Pulmonary artery endothelial cell (primary cell): ENCODE results near the gene ZSCAN10. TPM values are rescaled to one million over a fixed set of nuclear protein-coding genes. Genes with fewer than 3 reads are reported as not detected.
"Not testable (repeated sequence)": the region's sequence is repeated elsewhere in the genome, so short reads cannot be mapped to it uniquely, and the experiment has no call there.

Experiments used
- DNase-seq: peaks from one replicate; pipeline ENCODE4 v3.0.0-alpha.2; 2011; ENCODE audit warnings: low read depth, low spot score
- total RNA-seq: library from RNA; depleted of rRNA; stranded (reverse); fragments of >200 nt; gene quantifications from 2 replicates; pipeline ENCODE4 v1.2.3, GENCODE V29; 2014

ZSCAN10 gene
- total RNA-seq, 1 donor from 2014 or later = not detected

GRCh38 chr16:3065069-3065741 lies 33.9 kb downstream of the ZSCAN10 start, which contains the start of gene IL32:
Gene IL32 (plus strand): TSS chr16:3065640. CDS start chr16:3065812, 172 bp downstream.
- peak; percentile 76 for DNase-seq

GRCh38 chr16:3063625-3064386 lies 35.3 kb downstream of the ZSCAN10 start:
- DNase-seq = no peak

- DNase-seq = no peak
These were observed 36.5 kb downstream of the ZSCAN10 start for GRCh38 chr16:3062553-3062952.

- DNase-seq = no peak
These were observed 38.6 kb downstream of the ZSCAN10 start for GRCh38 chr16:3060339-3061127.

GRCh38 chr16:3059723-3060242 lies 39.3 kb downstream of the ZSCAN10 start:
- no peak for DNase-seq

GRCh38 chr16:3059041-3059722 lies 39.9 kb downstream of the ZSCAN10 start:
- peak; percentile 30 for DNase-seq

GRCh38 chr16:3058139-3059030 lies 40.7 kb downstream of the ZSCAN10 start:
- no peak for DNase-seq

GRCh38 chr16:3057181-3058138 lies 41.6 kb downstream of the ZSCAN10 start:
- no peak for DNase-seq

GRCh38 chr16:3056336-3057180 lies 42.5 kb downstream of the ZSCAN10 start:
- no peak for DNase-seq

GRCh38 chr16:3055734-3056115 lies 43.4 kb downstream of the ZSCAN10 start:
- not testable (repeated sequence) for DNase-seq

- no peak for DNase-seq
These were observed 43.9 kb downstream of the ZSCAN10 start for GRCh38 chr16:3054965-3055733.

GRCh38 chr16:3053330-3053710 lies 45.8 kb downstream of the ZSCAN10 start:
- DNase-seq = not testable (repeated sequence)

GRCh38 chr16:3052571-3053329 lies 46.3 kb downstream of the ZSCAN10 start:
- not testable (repeated sequence) for DNase-seq

- no peak for DNase-seq
These were observed 47.6 kb downstream of the ZSCAN10 start for GRCh38 chr16:3051494-3051893.

GRCh38 chr16:3051009-3051408 lies 48.1 kb downstream of the ZSCAN10 start:
- no peak for DNase-seq

- no peak for DNase-seq
These were observed 48.6 kb downstream of the ZSCAN10 start for GRCh38 chr16:3050487-3050886.
